GM12878 (cell line): ENCODE measurements around the gene RBM44. TPM values are rescaled to one million over a fixed set of nuclear protein-coding genes. Genes with fewer than 3 reads are reported as not detected.

ENCODE experiments used
- ATAC-seq: fragments of 200-7000 bp; cut with Tn5 transposase; 3 replicates; pipeline ENCODE4 v1.9.1; 2020; ENCODE audit warnings: mild to moderate bottlenecking, moderate library complexity
- BruUV-seq: library from RNA; stranded (reverse); fragments of 400-500 nt; replicated peaks from 2 replicates; lab custom pipeline; 2021; lab: Mats Ljungman, UMichigan
- CTCF ChIA-PET: fragments of 300-600 bp; sonication (Branson Sonifier 250); formaldehyde crosslinking; extraction: SDS; loops from one replicate; lab custom pipeline; 2021; ENCODE audit warnings: inconsistent platforms; lab: Yijun Ruan, JAX
- POLR2A ChIA-PET: fragments of 350-600 bp; formaldehyde crosslinking; extraction: SDS; loops from one replicate; lab custom pipeline; 2021; ENCODE audit warnings: inconsistent platforms; lab: Charles Lee
- RAD21 ChIA-PET: fragments of 300-600 bp; sonication (Branson Sonifier 250); formaldehyde crosslinking; loops from one replicate; lab custom pipeline; 2023; ENCODE audit warnings: antibody characterized with exemption; ENCODE audit not compliant: unreplicated experiment; lab: Charles Lee
- SMC1A ChIA-PET: fragments of 300-600 bp; sonication (Branson Sonifier 250); formaldehyde crosslinking; loops from one replicate; lab custom pipeline; 2023; ENCODE audit not compliant: unreplicated experiment, uncharacterized antibody; lab: Charles Lee
- DNase-seq: peaks from one replicate; pipeline ENCODE4 v3.0.0-alpha.2; 2011; ENCODE audit warnings: low read depth, low spot score
- FAIRE-seq: peaks from 3 replicates; lab custom pipeline; 2011; peaks lifted over from hg19 to GRCh38; lab: Jason Lieb, UNC
- H2AFZ ChIP-seq: 2 replicates; pipeline ENCODE4 v1.6.0; 2011; ENCODE audit warnings: low read depth, low read length, control low read depth; ENCODE audit not compliant: control insufficient read depth
- H3K27ac ChIP-seq: 2 replicates; pipeline ENCODE4 v1.5.1; 2011; ENCODE audit warnings: control low read depth; ENCODE audit not compliant: control insufficient read depth, insufficient read depth
- H3K27me3 ChIP-seq, 2 experiments: replicated peaks in 1 of 2; 2 replicates each; pipeline versions ENCODE4 v1.6.0 to v1.6.1; 2011; ENCODE audit warnings: low read length in 1 of 2; ENCODE audit not compliant: control insufficient read depth in 2 of 2, insufficient read depth in 2 of 2
- H3K36me3 ChIP-seq, 2 experiments: 2 replicates each; pipeline ENCODE4 v1.5.1; 2011; ENCODE audit warnings: low read length in 1 of 2; ENCODE audit not compliant: control insufficient read depth in 2 of 2, insufficient read depth in 2 of 2
- H3K4me1 ChIP-seq: 2 replicates; pipeline ENCODE4 v1.6.1; 2011; ENCODE audit warnings: mild to moderate bottlenecking, low read length, moderate library complexity, mixed read lengths; ENCODE audit not compliant: control insufficient read depth, insufficient read depth
- H3K4me2 ChIP-seq: 2 replicates; pipeline ENCODE4 v1.6.0; 2011; ENCODE audit warnings: control low read depth; ENCODE audit not compliant: control insufficient read depth, insufficient read depth
- H3K4me3 ChIP-seq: fragments of 200-600 bp; sonication (generic); 2 replicates; pipeline ENCODE4 v1.5.1; 2016
- H3K79me2 ChIP-seq: 2 replicates; pipeline ENCODE4 v1.6.0; 2011; ENCODE audit warnings: low read length; ENCODE audit not compliant: control insufficient read depth, insufficient read depth
- H3K9ac ChIP-seq: 2 replicates; pipeline ENCODE4 v1.8.0; 2011; ENCODE audit warnings: low read length, control low read depth, mixed read lengths; ENCODE audit not compliant: control insufficient read depth, insufficient read depth
- H3K9me3 ChIP-seq: replicated peaks from 3 replicates; pipeline ENCODE4 v1.5.1; 2011; ENCODE audit warnings: mild to moderate bottlenecking, low read length; ENCODE audit not compliant: control insufficient read depth, insufficient read depth
- H4K20me1 ChIP-seq: 2 replicates; pipeline ENCODE4 v1.6.0; 2011; ENCODE audit not compliant: control insufficient read depth, insufficient read depth
- ATF2 ChIP-seq: IDR thresholded peaks from 2 replicates; pipeline ENCODE4 v1.6.1; 2012; ENCODE audit warnings: low read length, inconsistent platforms
- CREM ChIP-seq: IDR thresholded peaks from 2 replicates; pipeline ENCODE4 v1.6.1; 2014; ENCODE audit warnings: antibody characterized with exemption, low read depth
- FOXM1 ChIP-seq: IDR thresholded peaks from 2 replicates; pipeline ENCODE4 v1.6.1; 2012; ENCODE audit warnings: low read depth, mild to moderate bottlenecking, inconsistent platforms, low read length, moderate library complexity
- HDAC2 ChIP-seq: fragments of 200-600 bp; sonication (generic); IDR thresholded peaks from 2 replicates; pipeline ENCODE4 v1.6.1; 2017
- KDM1A ChIP-seq: fragments of 200-600 bp; sonication (generic); IDR thresholded peaks from 2 replicates; pipeline ENCODE4 v1.6.1; 2016; ENCODE audit warnings: borderline replicate concordance
- MYB ChIP-seq: fragments of 150-350 bp; IDR thresholded peaks from 2 replicates; pipeline ENCODE4 v1.6.1; 2014; ENCODE audit warnings: mild to moderate bottlenecking, low read depth, low read length, borderline replicate concordance
- PKNOX1 ChIP-seq: fragments of 450-650 bp; IDR thresholded peaks from 2 replicates; pipeline ENCODE4 v1.6.1; 2016; ENCODE audit warnings: mild to moderate bottlenecking
- RBBP5 ChIP-seq: fragments of 200-600 bp; sonication (generic); conservative IDR thresholded peaks from 2 replicates; pipeline ENCODE4 v1.6.1; 2016
- SMC3 ChIP-seq: IDR thresholded peaks from 2 replicates; pipeline ENCODE4 v1.6.1; 2011; ENCODE audit warnings: low read length, improper control_type of control experiment, borderline replicate concordance
- WGBS: methylation state at CpG from one replicate; pipeline ENCODE4 v1.1.6; 2016; ENCODE audit warnings: low lambda C conversion rate; ENCODE audit not compliant: insufficient replicate concordance, insufficient coverage; ENCODE audit errors: missing lambda C conversion rate; 5-methylcytosine and 5-hydroxymethylcytosine counted together
- in situ Hi-C: fragments of 300-500 bp; cut with MboI; formaldehyde crosslinking; loops from 9 replicates; pipeline ENCODE4 v1.14.3; 2018; ENCODE audit warnings: mixed read lengths
- intact Hi-C: fragments of 100-400 bp; cut with micrococcal nuclease; formaldehyde crosslinking; loops from one replicate; pipeline ENCODE4 v1.14.2; 2022; ENCODE audit not compliant: unreplicated experiment
- polyA plus RNA-seq, 11 experiments: library from polyadenylated mRNA; depleted of rRNA in 4 of 11; unstranded in 6 of 11; stranded (reverse) in 5 of 11; fragments of >200 nt; fragmentation: Nextera tagmentation in 4 of 11; fragmentation: Illumina TruSeq in 1 of 11; extraction: Ambion mirVana in 4 of 11; extraction: Trizol in 1 of 11; gene quantifications; 1 replicate in 1 of 11; 2 replicates in 10 of 11; pipeline versions ENCODE4 v1.2.1 to v1.2.3, GENCODE V29; 2011 to 2016; ENCODE audit warnings: inconsistent platforms in 2 of 11, missing spikeins in 2 of 11, low read depth in 1 of 11
- total RNA-seq, 4 experiments: library from RNA; depleted of rRNA in 3 of 4; stranded (reverse); fragments of >200 nt in 3 of 4; fragmentation: Illumina TruSeq in 1 of 4; extraction: Trizol in 1 of 4; gene quantifications; 2 replicates each; pipeline versions ENCODE4 v1.2.1 to v1.2.3, GENCODE V29; 2013 to 2021
- TF ChIP-seq, protein P1 (sequence below): fragments of 450-650 bp; formaldehyde crosslinking; IDR thresholded peaks from 2 replicates; pipeline ENCODE4 v1.4.0; 2022; ENCODE audit warnings: mild to moderate bottlenecking, moderate library complexity
- TF ChIP-seq, protein P2 (sequence below): fragments of 450-650 bp; formaldehyde crosslinking; IDR thresholded peaks from 2 replicates; pipeline ENCODE4 v1.4.0; 2020; ENCODE audit warnings: mild to moderate bottlenecking, moderate library complexity

Gene RBM44
- total and polyA plus RNA-seq, 10 of the 15 experiments (the other 5 are each of a cell fraction or from before 2014, with no cell fraction given): 0.14 to 1.4 (median 0.62) TPM; not detected in 1

- TF ChIP-seq PKNOX1 (no peak), SMC3 (no peak), ATF2 (no peak)
These were observed 81.5 kb downstream of the RBM44 start (continued) for GRCh38 chr2:237879991-237880560.

- ChIA-PET RAD21 (no interaction called here), POLR2A (no interaction called here), SMC1A (no interaction called here), CTCF (no interaction called here)
- intact Hi-C loops: no loop called here
- FAIRE-seq (no peak), ATAC-seq (no peak), DNase-seq (no peak)
- no peak overlapping the region for H3K9ac ChIP-seq
- H3K36me3 ChIP-seq: no peaks in the 10 kb centered on the region
- no peak overlapping the region for H2AFZ ChIP-seq
- H4K20me1 ChIP-seq: no peaks in the 10 kb centered on the region
- no peak overlapping the region for H3K4me2 ChIP-seq
- H3K27ac ChIP-seq: no peak overlapping the region
- no peaks in the 10 kb centered on the region for H3K27me3 ChIP-seq
- no peaks in the 10 kb centered on the region for H3K9me3 ChIP-seq
- H3K79me2 ChIP-seq: no peaks in the 10 kb centered on the region
- H3K4me1 ChIP-seq: no peaks in the 10 kb centered on the region
- in situ Hi-C loops: no loop called here
- no peak overlapping the region for H3K4me3 ChIP-seq
- 75% methylated on average over 19 of the region's 20 CpGs for WGBS
- BruUV-seq: no TSS peak
- TF ChIP-seq MYB: no peak
- no peak for TF ChIP-seq HDAC2
- TF ChIP-seq, protein P1, sequence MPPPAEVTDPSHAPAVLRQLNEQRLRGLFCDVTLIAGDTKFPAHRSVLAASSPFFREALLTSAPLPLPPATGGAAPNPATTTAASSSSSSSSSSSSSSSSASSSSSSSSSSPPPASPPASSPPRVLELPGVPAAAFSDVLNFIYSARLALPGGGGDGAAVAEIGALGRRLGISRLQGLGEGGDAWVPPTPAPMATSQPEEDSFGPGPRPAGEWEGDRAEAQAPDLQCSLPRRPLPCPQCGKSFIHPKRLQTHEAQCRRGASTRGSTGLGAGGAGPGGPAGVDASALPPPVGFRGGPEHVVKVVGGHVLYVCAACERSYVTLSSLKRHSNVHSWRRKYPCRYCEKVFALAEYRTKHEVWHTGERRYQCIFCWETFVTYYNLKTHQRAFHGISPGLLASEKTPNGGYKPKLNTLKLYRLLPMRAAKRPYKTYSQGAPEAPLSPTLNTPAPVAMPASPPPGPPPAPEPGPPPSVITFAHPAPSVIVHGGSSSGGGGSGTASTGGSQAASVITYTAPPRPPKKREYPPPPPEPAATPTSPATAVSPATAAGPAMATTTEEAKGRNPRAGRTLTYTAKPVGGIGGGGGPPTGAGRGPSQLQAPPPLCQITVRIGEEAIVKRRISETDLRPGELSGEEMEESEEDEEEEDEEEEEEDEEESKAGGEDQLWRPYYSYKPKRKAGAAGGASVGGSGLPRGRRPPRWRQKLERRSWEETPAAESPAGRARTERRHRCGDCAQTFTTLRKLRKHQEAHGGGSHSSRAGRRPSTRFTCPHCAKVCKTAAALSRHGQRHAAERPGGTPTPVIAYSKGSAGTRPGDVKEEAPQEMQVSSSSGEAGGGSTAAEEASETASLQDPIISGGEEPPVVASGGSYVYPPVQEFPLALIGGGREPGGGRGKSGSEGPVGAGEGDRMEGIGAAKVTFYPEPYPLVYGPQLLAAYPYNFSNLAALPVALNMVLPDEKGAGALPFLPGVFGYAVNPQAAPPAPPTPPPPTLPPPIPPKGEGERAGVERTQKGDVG (CRISPR knock-in tag): no peak
- TF ChIP-seq, protein P2, sequence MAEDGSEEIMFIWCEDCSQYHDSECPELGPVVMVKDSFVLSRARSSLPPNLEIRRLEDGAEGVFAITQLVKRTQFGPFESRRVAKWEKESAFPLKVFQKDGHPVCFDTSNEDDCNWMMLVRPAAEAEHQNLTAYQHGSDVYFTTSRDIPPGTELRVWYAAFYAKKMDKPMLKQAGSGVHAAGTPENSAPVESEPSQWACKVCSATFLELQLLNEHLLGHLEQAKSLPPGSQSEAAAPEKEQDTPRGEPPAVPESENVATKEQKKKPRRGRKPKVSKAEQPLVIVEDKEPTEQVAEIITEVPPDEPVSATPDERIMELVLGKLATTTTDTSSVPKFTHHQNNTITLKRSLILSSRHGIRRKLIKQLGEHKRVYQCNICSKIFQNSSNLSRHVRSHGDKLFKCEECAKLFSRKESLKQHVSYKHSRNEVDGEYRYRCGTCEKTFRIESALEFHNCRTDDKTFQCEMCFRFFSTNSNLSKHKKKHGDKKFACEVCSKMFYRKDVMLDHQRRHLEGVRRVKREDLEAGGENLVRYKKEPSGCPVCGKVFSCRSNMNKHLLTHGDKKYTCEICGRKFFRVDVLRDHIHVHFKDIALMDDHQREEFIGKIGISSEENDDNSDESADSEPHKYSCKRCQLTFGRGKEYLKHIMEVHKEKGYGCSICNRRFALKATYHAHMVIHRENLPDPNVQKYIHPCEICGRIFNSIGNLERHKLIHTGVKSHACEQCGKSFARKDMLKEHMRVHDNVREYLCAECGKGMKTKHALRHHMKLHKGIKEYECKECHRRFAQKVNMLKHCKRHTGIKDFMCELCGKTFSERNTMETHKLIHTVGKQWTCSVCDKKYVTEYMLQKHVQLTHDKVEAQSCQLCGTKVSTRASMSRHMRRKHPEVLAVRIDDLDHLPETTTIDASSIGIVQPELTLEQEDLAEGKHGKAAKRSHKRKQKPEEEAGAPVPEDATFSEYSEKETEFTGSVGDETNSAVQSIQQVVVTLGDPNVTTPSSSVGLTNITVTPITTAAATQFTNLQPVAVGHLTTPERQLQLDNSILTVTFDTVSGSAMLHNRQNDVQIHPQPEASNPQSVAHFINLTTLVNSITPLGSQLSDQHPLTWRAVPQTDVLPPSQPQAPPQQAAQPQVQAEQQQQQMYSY (CRISPR knock-in tag): no peak
- no peak for TF ChIP-seq FOXM1
- TF ChIP-seq KDM1A: no peak
- no peak for TF ChIP-seq RBBP5
- TF ChIP-seq CREM: no peak
These were observed 84.2 kb downstream of the RBM44 start for GRCh38 chr2:237882510-237883481.
